Muscle of leg (tissue), 16 donors: Measurements from ENCODE around the gene MINDY2. TPM values are rescaled to one million over a fixed set of nuclear protein-coding genes. Genes with fewer than 3 reads are reported as not detected.
A peak's percentile ranks its signal among the peaks of the same experiment; 100 is the strongest.

Experiments used
- DNase-seq: peaks from one replicate; pipeline ENCODE4 v3.0.0; 2013
- H3K27ac ChIP-seq: one replicate; pipeline ENCODE4 v1.5.1; 2013; ENCODE audit warnings: mild to moderate bottlenecking, low read length, control low read depth
- H3K27me3 ChIP-seq: one replicate; pipeline ENCODE4 v1.6.1; 2013; ENCODE audit warnings: low read length; ENCODE audit not compliant: control insufficient read depth, insufficient read depth
- H3K36me3 ChIP-seq: one replicate; pipeline ENCODE4 v1.6.1; 2013; ENCODE audit warnings: low read length; ENCODE audit not compliant: control insufficient read depth, insufficient read depth
- H3K4me1 ChIP-seq: one replicate; pipeline ENCODE4 v1.6.1; 2013; ENCODE audit warnings: low read length; ENCODE audit not compliant: control insufficient read depth, insufficient read depth
- H3K4me3 ChIP-seq: one replicate; pipeline ENCODE4 v1.5.1; 2013; ENCODE audit warnings: low read length, control low read depth
- H3K9me3 ChIP-seq: replicated peaks from 2 replicates; pipeline ENCODE4 v1.6.1; 2013; ENCODE audit warnings: low read depth, low read length; ENCODE audit not compliant: control insufficient read depth
- WGBS: methylation state at CpG from one replicate; pipeline ENCODE4 v1.1.5; 2013; ENCODE audit warnings: missing lambda C conversion rate; ENCODE audit not compliant: insufficient coverage; 5-methylcytosine and 5-hydroxymethylcytosine counted together
- long read RNA-seq, 11 donors: transcript quantifications; one replicate each; lab custom pipeline, GENCODE V29; 2026
- polyA plus RNA-seq, 8 donors: library from polyadenylated mRNA; unstranded; fragments of 120-200 nt; gene quantifications; one replicate each; pipeline versions ENCODE4 v1.2.1 to v1.2.3, GENCODE V29; 2013; ENCODE audit warnings: inconsistent platforms in 1 of 8, low replicate concordance in 1 of 8; ENCODE audit not compliant: insufficient read length in 8 of 8, insufficient read depth in 1 of 8
- total RNA-seq: library from RNA; stranded (reverse); fragments of 120-200 nt; gene quantifications from one replicate; pipeline ENCODE4 v1.2.4, GENCODE V29; 2013

MINDY2 gene
- total RNA-seq: 9.7 TPM
- polyA plus RNA-seq: 10 to 100 TPM in 1 of 8 donors, 1 to 10 TPM in 7; 6.2 to 13.6 (median 8.4) TPM
- long read RNA-seq, donor 1, full-length matches to known transcripts: 1 of 1 reads
- long read RNA-seq, donor 1, partial matches to known transcripts: 0 of 1 reads
- long read RNA-seq, donor 1, other reads (novel, unspliced or antisense): 0 of 1 reads
- long read RNA-seq, donor 2: 0 reads
- long read RNA-seq, donor 3, full-length matches to known transcripts: 3 of 3 reads
- long read RNA-seq, donor 3, partial matches to known transcripts: 0 of 3 reads
- long read RNA-seq, donor 3, other reads (novel, unspliced or antisense): 0 of 3 reads
- long read RNA-seq, donor 4, full-length matches to known transcripts: 2 of 2 reads
- long read RNA-seq, donor 4, partial matches to known transcripts: 0 of 2 reads
- long read RNA-seq, donor 4, other reads (novel, unspliced or antisense): 0 of 2 reads
- long read RNA-seq, donor 5, full-length matches to known transcripts: 6 of 15 reads
- long read RNA-seq, donor 5, partial matches to known transcripts: 9 of 15 reads
- long read RNA-seq, donor 5, other reads (novel, unspliced or antisense): 0 of 15 reads
- long read RNA-seq, donor 6: 0 reads
- long read RNA-seq, donor 7: 0 reads
- long read RNA-seq, donor 8, full-length matches to known transcripts: 2 of 2 reads
- long read RNA-seq, donor 8, partial matches to known transcripts: 0 of 2 reads
- long read RNA-seq, donor 8, other reads (novel, unspliced or antisense): 0 of 2 reads
- long read RNA-seq, donor 9, full-length matches to known transcripts: 3 of 3 reads
- long read RNA-seq, donor 9, partial matches to known transcripts: 0 of 3 reads
- long read RNA-seq, donor 9, other reads (novel, unspliced or antisense): 0 of 3 reads
- long read RNA-seq, donor 10, full-length matches to known transcripts: 4 of 4 reads
- long read RNA-seq, donor 10, partial matches to known transcripts: 0 of 4 reads
- long read RNA-seq, donor 10, other reads (novel, unspliced or antisense): 0 of 4 reads
- long read RNA-seq, donor 11, full-length matches to known transcripts: 2 of 2 reads
- long read RNA-seq, donor 11, partial matches to known transcripts: 0 of 2 reads
- long read RNA-seq, donor 11, other reads (novel, unspliced or antisense): 0 of 2 reads

- Histone ChIP-seq H3K36me3 (no peaks in the 10 kb centered on the region), H3K4me1 (peaks cover 10% of the 10 kb centered on the region), H3K9me3 (no peaks in the 10 kb centered on the region), H3K27ac (peak within 1 kb of the TSS; percentile 99), H3K27me3 (no peaks in the 10 kb centered on the region), H3K4me3 (peak within 1 kb of the TSS; percentile 71)
- under 1% methylated on average over 64 of the region's 75 CpGs for WGBS
- DNase-seq: peak; percentile 100
Measured at GRCh38 chr15:58770857-58771620, at the start of gene MINDY2. TSS of gene MINDY2 (plus strand) at chr15:58771302. CDS start at chr15:58771396, 94 bp downstream.

GRCh38 chr15:58724466-58724865 lies 46.6 kb upstream of the MINDY2 start:
- WGBS: no CpG with 5 or more reads among the region's 1 CpG
- DNase-seq: peak; percentile 54
- Histone ChIP-seq H3K9me3 (no peaks in the 10 kb centered on the region), H3K36me3 (no peaks in the 10 kb centered on the region), H3K27me3 (no peaks in the 10 kb centered on the region), H3K4me1 (no peaks in the 10 kb centered on the region), H3K4me3 (no peak overlapping the region), H3K27ac (no peak overlapping the region)

- H3K27ac ChIP-seq: no peak overlapping the region
- peaks cover 2% of the 10 kb centered on the region for H3K36me3 ChIP-seq
- H3K4me3 ChIP-seq: no peak overlapping the region
- no peaks in the 10 kb centered on the region for H3K4me1 ChIP-seq
- 83% methylated on average over 1 of the region's 12 CpGs for WGBS
- H3K9me3 ChIP-seq: peaks cover 1% of the 10 kb centered on the region
- no peak for DNase-seq
- no peaks in the 10 kb centered on the region for H3K27me3 ChIP-seq
Measured at GRCh38 chr15:58726867-58727266, 44.2 kb upstream of the MINDY2 start.

- DNase-seq: peak; percentile 31
- H3K9me3 ChIP-seq: peaks cover 3% of the 10 kb centered on the region
- H3K36me3 ChIP-seq: peaks cover 2% of the 10 kb centered on the region
- H3K27ac ChIP-seq: no peak overlapping the region
- no CpG with 5 or more reads among the region's 5 CpGs for WGBS
- no peak overlapping the region for H3K4me3 ChIP-seq
- H3K4me1 ChIP-seq: no peaks in the 10 kb centered on the region
- no peaks in the 10 kb centered on the region for H3K27me3 ChIP-seq
Measured at GRCh38 chr15:58731756-58732535, 39.2 kb upstream of the MINDY2 start.

- Histone ChIP-seq H3K4me3 (no peak overlapping the region), H3K9me3 (peaks cover 3% of the 10 kb centered on the region), H3K36me3 (peaks cover 2% of the 10 kb centered on the region), H3K27ac (no peak overlapping the region), H3K4me1 (no peaks in the 10 kb centered on the region), H3K27me3 (no peaks in the 10 kb centered on the region)
- DNase-seq: no peak
- 100% methylated on average over 1 of the region's 4 CpGs for WGBS
Measured at GRCh38 chr15:58732625-58733363, 38.3 kb upstream of the MINDY2 start.

GRCh38 chr15:58734859-58735258 lies 36.2 kb upstream of the MINDY2 start:
- no peak for DNase-seq
- Histone ChIP-seq H3K9me3 (peaks cover 3% of the 10 kb centered on the region), H3K27me3 (no peaks in the 10 kb centered on the region), H3K4me1 (no peaks in the 10 kb centered on the region), H3K4me3 (no peak overlapping the region), H3K27ac (no peak overlapping the region), H3K36me3 (peaks cover 2% of the 10 kb centered on the region)
- 75% methylated on average over 2 of the region's 2 CpGs for WGBS

GRCh38 chr15:58736018-58736643 lies 35.0 kb upstream of the MINDY2 start:
- H3K27ac ChIP-seq: no peak overlapping the region
- no peaks in the 10 kb centered on the region for H3K4me1 ChIP-seq
- H3K36me3 ChIP-seq: peaks cover 2% of the 10 kb centered on the region
- WGBS: no CpG with 5 or more reads among the region's 2 CpGs
- no peak for DNase-seq
- no peak overlapping the region for H3K4me3 ChIP-seq
- peaks cover 3% of the 10 kb centered on the region for H3K9me3 ChIP-seq
- H3K27me3 ChIP-seq: no peaks in the 10 kb centered on the region

GRCh38 chr15:58737298-58737697 lies 33.8 kb upstream of the MINDY2 start:
- Histone ChIP-seq H3K4me1 (no peaks in the 10 kb centered on the region), H3K27ac (no peak overlapping the region)
- WGBS: no CpG with 5 or more reads among the region's 3 CpGs

More at GRCh38 chr15:58737298-58737697, 33.8 kb upstream of the MINDY2 start:
- H3K36me3 ChIP-seq: no peaks in the 10 kb centered on the region
- H3K4me3 ChIP-seq: no peak overlapping the region
- DNase-seq: no peak
- H3K9me3 ChIP-seq: no peaks in the 10 kb centered on the region
- H3K27me3 ChIP-seq: no peaks in the 10 kb centered on the region
